Common myeloid progenitor, CD34-positive (primary cell): Measurements from ENCODE around the gene ALX3.
A peak's percentile ranks its signal among the peaks of the same experiment; 100 is the strongest.

Experiments
- CTCF ChIA-PET: fragments of 350-600 bp; sonication (Branson Sonifier 250); formaldehyde crosslinking; loops from one replicate; lab custom pipeline; 2021; ENCODE audit warnings: antibody characterized with exemption; lab: Charles Lee
- POLR2A ChIA-PET: fragments of 350-600 bp; sonication (Branson Sonifier 250); formaldehyde crosslinking; loops from one replicate; lab custom pipeline; 2021; ENCODE audit warnings: antibody characterized with exemption; lab: Charles Lee
- DNase-seq, 3 donors: peaks; one replicate each; pipeline versions ENCODE4 v3.0.0 to v3.0.0-alpha.2; 2013
- H3K27ac ChIP-seq, 2 experiments: 1 replicate in 1 of 2; 2 replicates in 1 of 2; pipeline ENCODE4 v1.7.0; 2013; ENCODE audit warnings: inconsistent platforms in 2 of 2, low read length in 2 of 2, mild to moderate bottlenecking in 2 of 2, low read depth in 1 of 2, moderate library complexity in 1 of 2; ENCODE audit not compliant: severe bottlenecking in 2 of 2, insufficient read depth in 1 of 2, poor library complexity in 1 of 2
- H3K27me3 ChIP-seq, 5 experiments: replicated peaks in 2 of 5; 1 replicate in 3 of 5; 2 replicates in 2 of 5; pipeline versions ENCODE4 v1.6.1 to v1.7.0; 2013; ENCODE audit warnings: low read length in 4 of 5, mild to moderate bottlenecking in 2 of 5, moderate library complexity in 2 of 5, inconsistent platforms in 1 of 5; ENCODE audit not compliant: insufficient read depth in 5 of 5, control insufficient read depth in 4 of 5
- H3K36me3 ChIP-seq, 4 experiments: 1 replicate in 2 of 4; 2 replicates in 2 of 4; pipeline versions ENCODE4 v1.6.1 to v1.7.0; 2013; ENCODE audit warnings: low read length in 3 of 4, control low read depth in 1 of 4, mild to moderate bottlenecking in 1 of 4; ENCODE audit not compliant: control insufficient read depth in 4 of 4, insufficient read depth in 4 of 4
- H3K4me1 ChIP-seq, 4 experiments: 1 replicate in 3 of 4; 2 replicates in 1 of 4; pipeline versions ENCODE4 v1.6.1 to v1.7.1; 2013; ENCODE audit warnings: low read length in 3 of 4, mild to moderate bottlenecking in 3 of 4, control low read depth in 1 of 4, inconsistent platforms in 1 of 4, moderate library complexity in 1 of 4; ENCODE audit not compliant: control insufficient read depth in 4 of 4, insufficient read depth in 4 of 4; ENCODE audit errors: control extremely low read depth in 1 of 4
- H3K4me3 ChIP-seq, 7 experiments: 1 replicate in 4 of 7; 2 replicates in 3 of 7; pipeline versions ENCODE4 v1.5.1 to v1.7.0; 2013; ENCODE audit warnings: mild to moderate bottlenecking in 7 of 7, low read length in 6 of 7, moderate library complexity in 6 of 7, inconsistent platforms in 2 of 7, low read depth in 2 of 7, control low read depth in 1 of 7; ENCODE audit not compliant: insufficient read depth in 4 of 7, control insufficient read depth in 1 of 7; ENCODE audit errors: extremely low read depth in 1 of 7
- H3K9me3 ChIP-seq, 5 experiments: 1 replicate in 4 of 5; 2 replicates in 1 of 5; pipeline versions ENCODE4 v1.6.1 to v1.7.1; 2013; ENCODE audit warnings: low read length in 4 of 5, mild to moderate bottlenecking in 2 of 5, inconsistent platforms in 1 of 5, low read depth in 1 of 5, moderate library complexity in 1 of 5; ENCODE audit not compliant: control insufficient read depth in 4 of 5, insufficient read depth in 2 of 5; ENCODE audit errors: control extremely low read depth in 1 of 5
- WGBS: methylation state at CpG from one replicate; pipeline ENCODE4 v1.1.5; 2013; ENCODE audit not compliant: insufficient coverage; 5-methylcytosine and 5-hydroxymethylcytosine counted together

Gene ALX3

GRCh38 chr1:110056285-110056683 lies 14.2 kb downstream of the ALX3 start:
- no peak for DNase-seq
- CTCF ChIA-PET, result interaction anchor here (0.7 to 12.8 kb wide), 9 partner anchors 10 to 403 kb away, joined by 3 to 221 read pairs (median 8); partner anchors contain the start of gene STRIP1
- Histone ChIP-seq H3K9me3 (no peaks in the 10 kb centered on the region), H3K4me1 (no peaks in the 10 kb centered on the region), H3K4me3 (no peak overlapping the region), H3K27me3 (no peaks in the 10 kb centered on the region), H3K36me3 (peaks cover 9 to 83% (median 67%) of the 10 kb centered on the region in 4 experiments), H3K27ac (no peak overlapping the region)
- POLR2A ChIA-PET, result no interaction called here
- 100% methylated on average over 4 of the region's 4 CpGs for WGBS

- Histone ChIP-seq H3K4me1 (no peaks in the 10 kb centered on the region), H3K4me3 (no peak overlapping the region), H3K36me3 (peaks cover 12 to 89% (median 70%) of the 10 kb centered on the region in 4 experiments), H3K27me3 (no peaks in the 10 kb centered on the region), H3K9me3 (no peaks in the 10 kb centered on the region), H3K27ac (no peak overlapping the region)
- DNase-seq, result no peak
- POLR2A ChIA-PET, result no interaction called here
- CTCF ChIA-PET, result interaction anchor here (0.7 to 12.8 kb wide), 8 partner anchors 10 to 60 kb away, joined by 3 to 221 read pairs (median 34); partner anchors contain the start of genes STRIP1 and UBL4B
- 95% methylated on average over 4 of the region's 5 CpGs for WGBS
Observed at GRCh38 chr1:110055493-110056284, 14.8 kb downstream of the ALX3 start.

GRCh38 chr1:110053552-110054428 lies 16.7 kb downstream of the ALX3 start:
- Histone ChIP-seq H3K27ac (no peak overlapping the region), H3K36me3 (peaks cover 18 to 96% (median 80%) of the 10 kb centered on the region in 4 experiments), H3K27me3 (no peaks in the 10 kb centered on the region), H3K4me1 (no peaks in the 10 kb centered on the region), H3K4me3 (no peak overlapping the region), H3K9me3 (no peaks in the 10 kb centered on the region)
- ChIA-PET CTCF (interaction anchor here (0.6 to 12.8 kb wide), 17 partner anchors 9 to 512 kb away, joined by 3 to 221 read pairs (median 5); partner anchors contain the start of genes AHCYL1, STRIP1 and UBL4B), POLR2A (interaction anchor here (0.5 kb wide), 1 partner anchor 15 kb away, joined by 3 read pairs; no protein-coding TSS in a partner anchor)
- DNase-seq, result peak in 2 of 3 donors; percentile 40 to 56
- WGBS, result 90% methylated on average over 15 of the region's 16 CpGs

GRCh38 chr1:110051262-110051648 lies 19.2 kb downstream of the ALX3 start:
- peaks cover 26 to 99% (median 79%) of the 10 kb centered on the region in 4 experiments for H3K36me3 ChIP-seq
- no peaks in the 10 kb centered on the region for H3K9me3 ChIP-seq
- CTCF ChIA-PET, result interaction anchor here (0.9 to 12.8 kb wide), 11 partner anchors 10 to 445 kb away, joined by 3 to 221 read pairs (median 16); partner anchors contain the start of genes STRIP1 and UBL4B
- H3K27ac ChIP-seq, result no peak overlapping the region
- H3K4me3 ChIP-seq, result no peak overlapping the region
- 100% methylated on average over 1 of the region's 2 CpGs for WGBS
- DNase-seq, result no peak
- H3K4me1 ChIP-seq, result no peaks in the 10 kb centered on the region
- H3K27me3 ChIP-seq, result no peaks in the 10 kb centered on the region
- POLR2A ChIA-PET, result no interaction called here

GRCh38 chr1:110050602-110051261 lies 19.7 kb downstream of the ALX3 start:
- Histone ChIP-seq H3K4me1 (no peaks in the 10 kb centered on the region), H3K4me3 (no peak overlapping the region), H3K9me3 (no peaks in the 10 kb centered on the region), H3K27me3 (no peaks in the 10 kb centered on the region), H3K27ac (no peak overlapping the region), H3K36me3 (peaks cover 26 to 96% (median 76%) of the 10 kb centered on the region in 4 experiments)
- POLR2A ChIA-PET, result no interaction called here
- CTCF ChIA-PET, result interaction anchor here (0.9 to 12.8 kb wide), 11 partner anchors 10 to 445 kb away, joined by 3 to 221 read pairs (median 16); partner anchors contain the start of genes STRIP1 and UBL4B
- DNase-seq, result no peak
- WGBS, result 96% methylated on average over 4 of the region's 4 CpGs

GRCh38 chr1:110049801-110050601 lies 20.5 kb downstream of the ALX3 start:
- ChIA-PET CTCF (interaction anchor here (0.9 to 12.8 kb wide), 10 partner anchors 10 to 446 kb away, joined by 3 to 221 read pairs (median 19); partner anchors contain the start of genes STRIP1 and UBL4B), POLR2A (no interaction called here)
- 92% methylated on average over 8 of the region's 11 CpGs for WGBS

More at GRCh38 chr1:110049801-110050601, 20.5 kb downstream of the ALX3 start:
- H3K27ac ChIP-seq, result no peak overlapping the region
- peaks cover 29 to 96% (median 75%) of the 10 kb centered on the region in 4 experiments for H3K36me3 ChIP-seq
- H3K9me3 ChIP-seq, result no peaks in the 10 kb centered on the region
- DNase-seq, result no peak
- no peak overlapping the region for H3K4me3 ChIP-seq
- H3K4me1 ChIP-seq, result no peaks in the 10 kb centered on the region
- H3K27me3 ChIP-seq, result no peaks in the 10 kb centered on the region
